BLaER1 treated with 17β-estradiol and CSF1 and Interleukin-3, amounts not matched to agents 10 nM and 100 nM (cell line): Measurements from ENCODE around the gene RNF138.
"Not testable (repeated sequence)": the region's sequence is repeated elsewhere in the genome, so short reads cannot be mapped to it uniquely, and the experiment has no call there.

Experiments used
- H3K27ac ChIP-seq, 11 experiments: shearing (Covaris generic); formaldehyde crosslinking; 2 replicates each; pipeline ENCODE4 v1.8.1; 2022
- H3K27me3 ChIP-seq, 11 experiments: shearing (Covaris generic); formaldehyde crosslinking; 2 replicates each; pipeline ENCODE4 v1.8.1; 2022
- H3K36me3 ChIP-seq, 11 experiments: shearing (Covaris generic); formaldehyde crosslinking; 2 replicates each; pipeline ENCODE4 v1.8.1; 2022
- H3K4me1 ChIP-seq, 10 experiments: shearing (Covaris generic); formaldehyde crosslinking; 2 replicates each; pipeline ENCODE4 v1.8.1; 2022
- H3K4me2 ChIP-seq, 11 experiments: shearing (Covaris generic); formaldehyde crosslinking; 2 replicates each; pipeline ENCODE4 v1.8.1; 2022
- H3K4me3 ChIP-seq, 10 experiments: shearing (Covaris generic); formaldehyde crosslinking; 2 replicates each; pipeline ENCODE4 v1.8.1; 2022
- H3K9ac ChIP-seq, 11 experiments: shearing (Covaris generic); formaldehyde crosslinking; 2 replicates each; pipeline ENCODE4 v1.8.1; 2022
- H3K9me3 ChIP-seq, 11 experiments: shearing (Covaris generic); formaldehyde crosslinking; replicated peaks in 1 of 11; 2 replicates each; pipeline ENCODE4 v1.8.1; 2022
- H4K20me1 ChIP-seq, 11 experiments: shearing (Covaris generic); formaldehyde crosslinking; 2 replicates each; pipeline ENCODE4 v1.8.1; 2022
- Cebpa-rat ChIP-seq, 11 experiments: shearing (Covaris generic); IDR thresholded peaks; 2 replicates each; pipeline ENCODE4 v1.8.1; 2022

RNF138 gene

DNA sequence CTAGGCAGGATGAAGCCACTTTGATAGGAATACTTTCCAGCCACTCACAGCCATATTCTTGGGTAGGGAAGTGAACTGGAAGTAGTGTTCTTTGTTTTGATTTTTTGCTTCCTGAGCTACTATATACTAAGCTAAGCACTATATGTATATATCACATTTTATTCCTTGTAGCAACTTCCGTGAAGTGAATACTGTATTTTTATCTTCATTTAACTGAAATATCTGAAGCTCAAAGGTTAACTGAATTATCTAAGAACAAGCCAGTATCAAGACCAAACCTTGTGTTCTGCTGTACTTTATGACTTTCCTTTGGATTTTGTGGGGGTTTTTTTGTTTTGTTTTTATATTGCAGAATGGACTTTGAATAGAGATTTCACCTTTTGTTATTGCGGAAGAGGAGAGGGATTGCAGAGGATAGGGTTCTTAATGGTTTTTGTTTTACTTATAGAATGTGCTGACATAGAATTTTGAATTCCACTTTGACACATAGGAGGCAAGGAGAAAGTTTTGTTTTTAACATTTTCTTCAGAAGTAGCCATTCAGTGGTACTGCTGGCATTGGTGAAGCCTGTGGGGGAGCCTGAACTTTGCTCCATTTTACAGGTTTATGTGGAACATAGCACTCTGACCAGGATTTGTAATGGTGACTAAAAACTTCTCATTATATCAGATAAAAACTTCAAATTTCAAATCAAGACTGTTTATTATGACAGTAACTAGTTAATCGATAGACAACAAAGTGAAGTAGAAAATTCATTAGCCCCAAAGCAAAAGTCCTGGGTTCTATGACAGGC is 24.1 kb upstream of the RNF138 start:
- Histone ChIP-seq H3K27me3 (no peaks in the 10 kb centered on the region), H3K9me3 (peaks cover 0 to 9% (median 0%) of the 10 kb centered on the region in 11 experiments; a peak in 6 of 22 replicates), H3K36me3 (peaks cover 53 to 96% (median 81%) of the 10 kb centered on the region in 11 experiments), H3K27ac (no peak overlapping the region), H4K20me1 (0 out of 22 replicates have a peak, but pooled peaks cover 0 to 4% (median 0%) of the 10 kb centered on the region in 11 experiments), H3K4me2 (no peak overlapping the region), H3K4me1 (peaks cover 0 to 6% (median 0%) of the 10 kb centered on the region in 10 experiments; a peak in 1 of 20 replicates), H3K9ac (no peak overlapping the region), H3K4me3 (no peak overlapping the region)
- TF ChIP-seq Cebpa-rat (IDR thresholded peaks at IDR 0.05): no peak

- H3K27ac ChIP-seq: no peak overlapping the region
- H3K4me2 ChIP-seq: no peak overlapping the region
- H3K27me3 ChIP-seq: no peaks in the 10 kb centered on the region
- no peak for TF ChIP-seq Cebpa-rat (IDR thresholded peaks at IDR 0.05)
- H3K9ac ChIP-seq: no peak overlapping the region
- H3K36me3 ChIP-seq: peaks cover 33 to 87% (median 64%) of the 10 kb centered on the region in 11 experiments; a peak in 21 of 22 replicates
- H3K4me3 ChIP-seq: no peak overlapping the region
- H3K4me1 ChIP-seq: peaks cover 0 to 5% (median 0%) of the 10 kb centered on the region in 10 experiments; a peak in 1 of 20 replicates
- no peaks in the 10 kb centered on the region for H3K9me3 ChIP-seq
- no peaks in the 10 kb centered on the region for H4K20me1 ChIP-seq
These were observed 19.4 kb upstream of the RNF138 start for GRCh38 chr18:32072321-32072720.

DNA sequence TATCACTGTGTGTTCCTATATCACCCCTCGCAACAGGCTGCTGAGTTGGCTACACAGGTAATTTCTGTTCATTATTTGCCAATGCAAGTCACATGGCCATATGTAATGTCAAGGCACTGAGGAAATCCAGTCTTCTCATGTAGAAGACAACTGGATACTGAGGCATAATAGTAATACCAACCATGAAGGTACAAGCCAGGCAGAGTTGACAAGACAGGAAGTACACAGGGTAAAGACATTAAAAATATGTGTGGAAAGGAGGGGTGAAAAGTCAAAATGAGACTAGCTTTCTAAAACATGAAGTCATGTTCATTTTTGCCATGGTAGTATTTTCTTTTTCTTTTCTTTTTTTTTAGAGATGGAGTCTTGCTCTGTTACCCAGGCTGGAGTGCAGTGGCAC is 17.5 kb upstream of the RNF138 start:
- H3K9me3 ChIP-seq: peaks cover 0 to 6% (median 0%) of the 10 kb centered on the region in 11 experiments; a peak in 2 of 22 replicates
- no peak overlapping the region for H3K9ac ChIP-seq
- H3K36me3 ChIP-seq: peaks cover 24 to 80% (median 47%) of the 10 kb centered on the region in 11 experiments; a peak in 21 of 22 replicates
- H3K4me3 ChIP-seq: no peak overlapping the region
- no peak overlapping the region for H3K27ac ChIP-seq
- no peak overlapping the region for H3K4me2 ChIP-seq
- no peaks in the 10 kb centered on the region for H4K20me1 ChIP-seq
- no peak for TF ChIP-seq Cebpa-rat (IDR thresholded peaks at IDR 0.05)
- no peaks in the 10 kb centered on the region for H3K27me3 ChIP-seq
- no peaks in the 10 kb centered on the region for H3K4me1 ChIP-seq

- H4K20me1 ChIP-seq: no peaks in the 10 kb centered on the region
- H3K27me3 ChIP-seq: no peaks in the 10 kb centered on the region
- no peak overlapping the region for H3K4me2 ChIP-seq
- no peak overlapping the region for H3K4me3 ChIP-seq
- H3K9ac ChIP-seq: no peak overlapping the region
- peaks cover 5 to 28% (median 16%) of the 10 kb centered on the region in 11 experiments; a peak in 19 of 22 replicates for H3K9me3 ChIP-seq
- H3K36me3 ChIP-seq: peaks cover 8 to 58% (median 25%) of the 10 kb centered on the region in 11 experiments; a peak in 19 of 22 replicates
- TF ChIP-seq Cebpa-rat (IDR thresholded peaks at IDR 0.05): no peak
- H3K27ac ChIP-seq: no peak overlapping the region
- peaks cover 6 to 40% (median 28%) of the 10 kb centered on the region in 10 experiments; a peak in 19 of 20 replicates for H3K4me1 ChIP-seq
These were observed 12.8 kb upstream of the RNF138 start for GRCh38 chr18:32078845-32079244.

- peak overlapping the region in 3 of 11 experiments; percentile 28 to 93 (median 82); a peak in 3 of 22 replicates for H3K4me2 ChIP-seq
These were observed 9.8 kb upstream of the RNF138 start for GRCh38 chr18:32081881-32082280.

DNA sequence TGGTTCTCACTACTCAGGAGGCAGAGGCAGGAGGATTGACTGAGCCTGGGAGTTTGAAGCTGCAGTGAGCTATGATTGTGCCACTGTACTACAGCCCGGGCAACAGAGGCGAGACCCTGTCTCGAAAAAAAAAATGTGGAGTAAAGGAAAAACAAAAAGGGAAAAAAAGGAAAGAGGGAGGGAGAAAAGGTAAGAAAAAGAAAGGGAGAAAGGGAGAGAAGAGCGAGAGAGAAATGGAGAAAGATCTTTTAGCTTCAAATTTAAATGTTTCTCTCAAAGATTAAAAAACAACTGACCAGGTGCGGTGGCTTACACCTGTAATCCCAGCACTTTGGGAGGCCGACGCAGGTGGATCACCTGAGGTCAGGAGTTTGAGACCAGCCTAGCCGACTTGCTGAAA is 7.9 kb upstream of the RNF138 start:
- no peak for TF ChIP-seq Cebpa-rat (IDR thresholded peaks at IDR 0.05)
- Histone ChIP-seq H3K4me3 (peak overlapping the region in 3 of 10 experiments; percentile 52 to 68 (median 62); a peak in 2 of 20 replicates), H3K9ac (peak overlapping the region in 10 of 11 experiments; percentile 30 to 86 (median 80); a peak in 14 of 22 replicates), H3K27me3 (no peaks in the 10 kb centered on the region), H3K4me2 (peak overlapping the region; percentile 64 to 93 (median 84)), H3K4me1 (peaks cover 34 to 76% (median 58%) of the 10 kb centered on the region in 10 experiments), H4K20me1 (no peaks in the 10 kb centered on the region), H3K27ac (peak overlapping the region; percentile 70 to 96 (median 90); a peak in 19 of 22 replicates), H3K9me3 (peaks cover 5 to 26% (median 16%) of the 10 kb centered on the region in 11 experiments; a peak in 19 of 22 replicates), H3K36me3 (peaks cover 0 to 29% (median 6%) of the 10 kb centered on the region in 11 experiments; a peak in 10 of 22 replicates)

More at GRCh38 chr18:32081881-32082280, 9.8 kb upstream of the RNF138 start:
- peaks cover 34 to 64% (median 54%) of the 10 kb centered on the region in 10 experiments for H3K4me1 ChIP-seq
- no peak overlapping the region for H3K4me3 ChIP-seq
- H4K20me1 ChIP-seq: no peaks in the 10 kb centered on the region
- H3K27ac ChIP-seq: no peak overlapping the region
- H3K9ac ChIP-seq: no peak overlapping the region
- H3K9me3 ChIP-seq: peaks cover 5 to 28% (median 16%) of the 10 kb centered on the region in 11 experiments; a peak in 19 of 22 replicates
- peaks cover 0 to 33% (median 6%) of the 10 kb centered on the region in 11 experiments; a peak in 10 of 22 replicates for H3K36me3 ChIP-seq
- TF ChIP-seq Cebpa-rat (IDR thresholded peaks at IDR 0.05): no peak
- H3K27me3 ChIP-seq: no peaks in the 10 kb centered on the region

DNA sequence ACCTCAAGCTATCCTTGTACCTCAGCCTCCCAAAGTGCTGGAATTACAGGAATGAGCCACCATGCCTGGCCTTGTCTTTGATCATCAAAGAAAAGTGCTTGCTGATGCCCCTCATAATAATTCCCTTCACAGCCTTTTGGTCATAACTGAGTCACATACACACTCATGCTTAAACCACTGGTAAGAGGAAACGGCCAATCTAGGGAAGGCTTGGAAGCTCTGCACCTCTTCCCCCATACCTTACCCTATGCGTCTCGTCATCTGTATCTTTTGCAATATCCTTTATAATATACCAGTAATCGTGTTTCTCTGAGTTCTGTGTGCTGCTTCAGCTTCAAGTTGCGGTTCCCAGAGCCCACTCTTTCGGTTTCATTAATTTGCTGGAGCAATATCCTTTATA is 4.8 kb upstream of the RNF138 start:
- no peak for TF ChIP-seq Cebpa-rat (IDR thresholded peaks at IDR 0.05)
- no peaks in the 10 kb centered on the region for H3K27me3 ChIP-seq
- peak overlapping the region in 1 of 11 experiments; percentile 86; a peak in 2 of 22 replicates for H3K9ac ChIP-seq
- no peak overlapping the region for H3K4me3 ChIP-seq
- peak overlapping the region in 7 of 11 experiments; percentile 64 to 93 (median 84); a peak in 14 of 22 replicates for H3K4me2 ChIP-seq
- H4K20me1 ChIP-seq: no peaks in the 10 kb centered on the region
- H3K36me3 ChIP-seq: peaks cover 0 to 11% (median 0%) of the 10 kb centered on the region in 11 experiments; a peak in 2 of 22 replicates
- H3K9me3 ChIP-seq: no peaks in the 10 kb centered on the region
- peaks cover 43 to 68% (median 55%) of the 10 kb centered on the region in 10 experiments for H3K4me1 ChIP-seq
- H3K27ac ChIP-seq: peak overlapping the region in 8 of 11 experiments; percentile 83 to 96 (median 92); a peak in 12 of 22 replicates

- Histone ChIP-seq H3K36me3 (peaks cover 3 to 33% (median 20%) of the 10 kb centered on the region in 11 experiments; a peak in 19 of 22 replicates), H3K4me2 (peak overlapping the region; percentile 80 to 94 (median 88); a peak in 21 of 22 replicates)
These were observed 843 bp upstream of the RNF138 start for GRCh38 chr18:32090831-32091230.

More at GRCh38 chr18:32090831-32091230, 843 bp upstream of the RNF138 start:
- Histone ChIP-seq H3K9ac (peak overlapping the region in 6 of 11 experiments; percentile 95 to 99 (median 98); a peak in 10 of 22 replicates), H3K27ac (peak overlapping the region in 2 of 11 experiments; percentile 95 to 98; a peak in 3 of 22 replicates), H3K4me3 (peak overlapping the region in 3 of 10 experiments; percentile 89 to 98 (median 97); a peak in 4 of 20 replicates), H4K20me1 (peaks cover 23 to 34% (median 31%) of the 10 kb centered on the region in 11 experiments), H3K4me1 (peaks cover 37 to 54% (median 42%) of the 10 kb centered on the region in 10 experiments)
- not testable (repeated sequence) for H3K27me3 ChIP-seq, H3K9me3 ChIP-seq
